Natural killer cell (primary cell): ENCODE results near the gene ALDH1L1. TPM values are rescaled to one million over a fixed set of nuclear protein-coding genes. Genes with fewer than 3 reads are reported as not detected.

Experiments
- ATAC-seq, 3 donors: fragments of 150-1000 bp in 2 of 3; fragments of 200-7000 bp in 1 of 3; cut with Tn5 transposase; 1 replicate in 1 of 3; 2 replicates in 2 of 3; pipeline ENCODE4 v1.10.0; 2021; ENCODE audit warnings: mild to moderate bottlenecking in 2 of 3, moderate library complexity in 2 of 3
- DNase-seq, 2 donors: peaks; one replicate each; pipeline versions ENCODE4 v3.0.0 to v3.0.0-alpha.2; 2013 to 2021; ENCODE audit warnings: mixed read lengths in 1 of 2
- H3K27ac ChIP-seq: one replicate; pipeline ENCODE4 v1.5.1; 2013; ENCODE audit warnings: mild to moderate bottlenecking, low read length
- H3K27me3 ChIP-seq: one replicate; pipeline ENCODE4 v1.6.1; 2013; ENCODE audit warnings: low read length; ENCODE audit not compliant: control insufficient read depth, insufficient read depth
- H3K36me3 ChIP-seq: one replicate; pipeline ENCODE4 v1.6.1; 2013; ENCODE audit warnings: low read length; ENCODE audit not compliant: control insufficient read depth, insufficient read depth
- H3K4me1 ChIP-seq: one replicate; pipeline ENCODE4 v1.6.1; 2013; ENCODE audit warnings: low read length; ENCODE audit not compliant: control insufficient read depth, insufficient read depth
- H3K4me3 ChIP-seq: one replicate; pipeline ENCODE4 v1.5.1; 2013; ENCODE audit warnings: low read length
- H3K9me3 ChIP-seq: one replicate; pipeline ENCODE4 v1.6.1; 2013; ENCODE audit warnings: low read length; ENCODE audit not compliant: control insufficient read depth, insufficient read depth
- H3K27ac Mint-ChIP-seq, 2 donors: one replicate each; pipeline ENCODE4 v1.8.0; 2022; ENCODE audit warnings: mild to moderate bottlenecking in 2 of 2, mixed read lengths in 2 of 2, moderate library complexity in 1 of 2
- H3K27me3 Mint-ChIP-seq, 2 donors: one replicate each; pipeline ENCODE4 v1.8.0; 2022; ENCODE audit warnings: low read depth in 2 of 2, mixed read lengths in 2 of 2
- H3K36me3 Mint-ChIP-seq: one replicate; pipeline ENCODE4 v1.8.0; 2022; ENCODE audit warnings: mixed read lengths
- H3K4me1 Mint-ChIP-seq, 2 donors: one replicate each; pipeline ENCODE4 v1.8.0; 2022; ENCODE audit warnings: mixed read lengths in 2 of 2
- H3K4me3 Mint-ChIP-seq: one replicate; pipeline ENCODE4 v1.8.0; 2022; ENCODE audit warnings: mild to moderate bottlenecking, moderate library complexity, mixed read lengths
- H3K9me3 Mint-ChIP-seq, 2 donors: one replicate each; pipeline ENCODE4 v1.8.0; 2022; ENCODE audit warnings: mixed read lengths in 2 of 2
- CTCF ChIP-seq: fragments of 200-600 bp; IDR thresholded peaks from one replicate; pipeline ENCODE4 v1.8.0; 2022; ENCODE audit warnings: antibody characterized with exemption
- whole genome bisulfite sequencing: methylation state at CpG from one replicate; pipeline ENCODE4 v1.1.7; 2013; ENCODE audit warnings: missing lambda C conversion rate; ENCODE audit not compliant: insufficient coverage; 5-methylcytosine and 5-hydroxymethylcytosine counted together
- intact Hi-C: fragments of 100-400 bp; cut with micrococcal nuclease; formaldehyde crosslinking; loops from one replicate; pipeline ENCODE4 v1.14.2; 2022
- total RNA-seq, 4 donors: library from RNA; stranded (reverse); fragments of 120-200 nt in 1 of 4; gene quantifications; one replicate each; pipeline versions ENCODE4 v1.2.3 to v1.2.4, GENCODE V29; 2013 to 2022

ALDH1L1 gene
- total RNA-seq, 3 donors from 2014 or later (not counting 1 experiment from before 2014, with no cell fraction given), result not detected

DNA sequence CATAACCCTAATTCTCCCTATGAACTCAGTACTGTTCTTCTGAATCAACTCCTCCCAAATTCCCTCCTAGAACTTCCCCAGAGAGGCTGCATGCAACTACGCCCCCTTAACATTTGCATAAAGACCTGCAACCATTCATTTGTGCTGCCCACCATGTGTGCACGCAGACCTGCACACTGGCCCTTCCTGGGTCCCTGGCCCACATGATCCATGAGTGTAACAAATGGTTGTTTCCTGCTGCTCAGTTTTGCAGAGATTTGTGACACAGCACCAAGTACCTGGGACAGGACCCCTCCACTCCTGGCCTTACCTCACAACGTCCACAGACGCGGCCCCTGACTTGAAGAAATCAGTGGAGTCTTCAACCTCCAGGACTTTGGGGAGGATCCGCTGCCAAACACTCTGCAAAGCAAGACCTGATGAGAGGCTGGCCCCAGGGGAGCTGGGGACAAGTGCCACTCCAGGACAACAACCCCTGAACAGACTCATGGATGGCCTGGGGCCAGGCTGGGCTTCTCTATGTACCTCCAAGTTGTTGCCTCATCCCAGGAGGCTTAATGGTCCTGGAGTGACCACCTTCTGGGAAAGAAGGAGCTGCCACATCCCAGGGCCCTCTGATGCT lies 33.8 kb downstream of the ALDH1L1 start:
- H3K27ac ChIP-seq, result no peak overlapping the region
- TF ChIP-seq CTCF, result no peak
- no peak for DNase-seq
- H3K27me3 ChIP-seq, result peaks cover 2% of the 10 kb centered on the region
- no peaks in the 10 kb centered on the region for H3K36me3 ChIP-seq
- Mint-ChIP-seq H3K4me1 (no peaks in the 10 kb centered on the region), H3K27me3 (peaks cover 5 to 8% of the 10 kb centered on the region in 2 donors), H3K9me3 (no peaks in the 10 kb centered on the region), H3K4me3 (no peak overlapping the region), H3K27ac (no peak overlapping the region), H3K36me3 (no peaks in the 10 kb centered on the region)
- 88% methylated on average over 6 of the region's 6 CpGs for WGBS
- H3K9me3 ChIP-seq, result no peaks in the 10 kb centered on the region
- intact Hi-C loops, result no loop called here
- H3K4me1 ChIP-seq, result no peaks in the 10 kb centered on the region
- H3K4me3 ChIP-seq, result no peak overlapping the region
- no peak for ATAC-seq

GRCh38 chr3:126146034-126146433 lies 34.4 kb downstream of the ALDH1L1 start:
- H3K4me3 ChIP-seq, result no peak overlapping the region
- H3K4me1 ChIP-seq, result no peaks in the 10 kb centered on the region
- Mint-ChIP-seq H3K4me1 (no peaks in the 10 kb centered on the region), H3K27ac (no peak overlapping the region), H3K4me3 (no peak overlapping the region), H3K27me3 (peaks cover 9 to 14% of the 10 kb centered on the region in 2 donors), H3K36me3 (no peaks in the 10 kb centered on the region), H3K9me3 (no peaks in the 10 kb centered on the region)
- intact Hi-C loops, result no loop called here
- no peak for ATAC-seq
- no peak overlapping the region for H3K27ac ChIP-seq
- 89% methylated on average over 4 of the region's 4 CpGs for WGBS
- peaks cover 4% of the 10 kb centered on the region for H3K27me3 ChIP-seq
- no peak for DNase-seq
- TF ChIP-seq CTCF, result no peak
- H3K36me3 ChIP-seq, result no peaks in the 10 kb centered on the region
- H3K9me3 ChIP-seq, result no peaks in the 10 kb centered on the region

- H3K36me3 Mint-ChIP-seq, result no peaks in the 10 kb centered on the region
- no peak overlapping the region for H3K27ac Mint-ChIP-seq
- no peaks in the 10 kb centered on the region for H3K36me3 ChIP-seq
- no peak overlapping the region for H3K27ac ChIP-seq
- no peaks in the 10 kb centered on the region for H3K9me3 Mint-ChIP-seq
- no peak for DNase-seq
- H3K4me3 Mint-ChIP-seq, result no peak overlapping the region
- H3K9me3 ChIP-seq, result no peaks in the 10 kb centered on the region
- no peak for ATAC-seq
- H3K27me3 ChIP-seq, result peaks cover 9% of the 10 kb centered on the region
- H3K4me3 ChIP-seq, result no peak overlapping the region
- peaks cover 16 to 32% of the 10 kb centered on the region in 2 donors for H3K27me3 Mint-ChIP-seq
- intact Hi-C loops, result no loop called here
- no peaks in the 10 kb centered on the region for H3K4me1 Mint-ChIP-seq
- 10% methylated on average over 2 of the region's 3 CpGs for WGBS
- TF ChIP-seq CTCF, result no peak
- no peaks in the 10 kb centered on the region for H3K4me1 ChIP-seq
Measured at GRCh38 chr3:126142652-126143051, 37.7 kb downstream of the ALDH1L1 start.
